Colonic mucosa (tissue), 4 donors: ENCODE results near the gene SLC13A1. TPM values are rescaled to one million over a fixed set of nuclear protein-coding genes. Genes with fewer than 3 reads are reported as not detected.

Experiments used
- DNase-seq: peaks from one replicate; pipeline ENCODE4 v3.0.0-alpha.2; 2020
- H3K27ac ChIP-seq: fragments of 200-600 bp; one replicate; pipeline ENCODE4 v1.8.0; 2021
- H3K27me3 ChIP-seq: fragments of 200-600 bp; one replicate; pipeline ENCODE4 v1.8.0; 2021
- H3K36me3 ChIP-seq: fragments of 200-600 bp; one replicate; pipeline ENCODE4 v1.8.0; 2021
- H3K4me1 ChIP-seq: fragments of 200-600 bp; one replicate; pipeline ENCODE4 v1.8.0; 2021; ENCODE audit warnings: mild to moderate bottlenecking
- H3K4me3 ChIP-seq: fragments of 200-600 bp; one replicate; pipeline ENCODE4 v1.8.0; 2021
- H3K9ac ChIP-seq, 2 donors: one replicate each; pipeline ENCODE4 v1.7.0; 2013; ENCODE audit warnings: control low read depth in 2 of 2, low read depth in 2 of 2, low read length in 2 of 2
- H3K9me3 ChIP-seq: fragments of 200-600 bp; one replicate; pipeline ENCODE4 v1.8.0; 2021
- intact Hi-C: fragments of 100-400 bp; cut with DNase I; formaldehyde crosslinking; loops from one replicate; pipeline ENCODE4 v1.14.1; 2022
- total RNA-seq, 2 donors: library from RNA; stranded (reverse); fragmentation: NEBNext Ultra II Directional in 1 of 2; extraction: Animal tissue kit (Norgen Biotek cat#: 25700) in 1 of 2; gene quantifications; one replicate each; pipeline ENCODE4 v1.2.1, GENCODE V29; 2021
- TF ChIP-seq, protein P1 (sequence below): fragments of 200-600 bp; IDR thresholded peaks from one replicate; pipeline ENCODE4 v1.8.0; 2022; ENCODE audit warnings: antibody characterized with exemption, mild to moderate bottlenecking
- donor health status: healthy.
- donor health status: DM: no; HTN: no; CAD: no.
- donor health status: DM: no; HTN: no; CAD: no.

Gene SLC13A1
- total RNA-seq, 2 donors from 2014 or later = 0.32 to 0.40 TPM

- Histone ChIP-seq H3K36me3 (no peaks in the 10 kb centered on the region), H3K27ac (no peak overlapping the region), H3K9ac (no peak overlapping the region), H3K27me3 (no peaks in the 10 kb centered on the region), H3K4me1 (no peaks in the 10 kb centered on the region), H3K9me3 (no peaks in the 10 kb centered on the region), H3K4me3 (no peak overlapping the region)
- TF ChIP-seq, protein P1, sequence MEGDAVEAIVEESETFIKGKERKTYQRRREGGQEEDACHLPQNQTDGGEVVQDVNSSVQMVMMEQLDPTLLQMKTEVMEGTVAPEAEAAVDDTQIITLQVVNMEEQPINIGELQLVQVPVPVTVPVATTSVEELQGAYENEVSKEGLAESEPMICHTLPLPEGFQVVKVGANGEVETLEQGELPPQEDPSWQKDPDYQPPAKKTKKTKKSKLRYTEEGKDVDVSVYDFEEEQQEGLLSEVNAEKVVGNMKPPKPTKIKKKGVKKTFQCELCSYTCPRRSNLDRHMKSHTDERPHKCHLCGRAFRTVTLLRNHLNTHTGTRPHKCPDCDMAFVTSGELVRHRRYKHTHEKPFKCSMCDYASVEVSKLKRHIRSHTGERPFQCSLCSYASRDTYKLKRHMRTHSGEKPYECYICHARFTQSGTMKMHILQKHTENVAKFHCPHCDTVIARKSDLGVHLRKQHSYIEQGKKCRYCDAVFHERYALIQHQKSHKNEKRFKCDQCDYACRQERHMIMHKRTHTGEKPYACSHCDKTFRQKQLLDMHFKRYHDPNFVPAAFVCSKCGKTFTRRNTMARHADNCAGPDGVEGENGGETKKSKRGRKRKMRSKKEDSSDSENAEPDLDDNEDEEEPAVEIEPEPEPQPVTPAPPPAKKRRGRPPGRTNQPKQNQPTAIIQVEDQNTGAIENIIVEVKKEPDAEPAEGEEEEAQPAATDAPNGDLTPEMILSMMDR = no peak
- DNase-seq = no peak
- intact Hi-C loops = no loop called here
Measured at GRCh38 chr7:123191132-123191531, 8.6 kb downstream of the SLC13A1 start.

GRCh38 chr7:123190109-123190831 lies 9.5 kb downstream of the SLC13A1 start:
- DNase-seq = no peak
- Histone ChIP-seq H3K4me3 (no peak overlapping the region), H3K27ac (no peak overlapping the region), H3K27me3 (no peaks in the 10 kb centered on the region), H3K4me1 (no peaks in the 10 kb centered on the region), H3K9ac (no peak overlapping the region), H3K36me3 (no peaks in the 10 kb centered on the region), H3K9me3 (no peaks in the 10 kb centered on the region)
- intact Hi-C loops = no loop called here
- TF ChIP-seq, protein P1 = no peak

DNA sequence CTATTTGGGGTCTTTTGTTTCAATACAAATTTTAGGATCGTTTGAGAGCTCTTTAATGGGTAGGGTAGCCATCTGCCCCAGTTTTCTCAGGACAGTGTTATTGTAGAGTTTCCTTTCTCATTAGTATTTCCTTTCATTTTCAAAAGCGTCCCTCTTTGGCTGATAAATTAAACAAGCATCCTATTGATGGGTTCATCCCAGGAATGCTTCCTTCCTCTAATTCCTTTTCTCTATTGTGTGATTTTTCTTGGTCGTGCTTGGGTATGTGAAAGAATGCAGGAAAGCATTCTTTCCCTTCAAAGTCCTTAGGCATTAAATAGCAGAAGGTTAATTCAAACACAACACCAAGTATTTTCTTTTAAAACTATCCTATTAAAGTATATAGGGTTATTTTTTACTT lies 14.0 kb downstream of the SLC13A1 start:
- no peaks in the 10 kb centered on the region for H3K36me3 ChIP-seq
- no peak overlapping the region for H3K4me3 ChIP-seq
- H3K9ac ChIP-seq = no peak overlapping the region
- H3K9me3 ChIP-seq = no peaks in the 10 kb centered on the region
- H3K4me1 ChIP-seq = no peaks in the 10 kb centered on the region
- intact Hi-C loops = no loop called here
- no peak overlapping the region for H3K27ac ChIP-seq
- TF ChIP-seq, protein P1 = no peak
- DNase-seq = no peak
- no peaks in the 10 kb centered on the region for H3K27me3 ChIP-seq

- Histone ChIP-seq H3K9me3 (no peaks in the 10 kb centered on the region), H3K27ac (no peak overlapping the region), H3K36me3 (no peaks in the 10 kb centered on the region), H3K27me3 (no peaks in the 10 kb centered on the region), H3K4me3 (no peak overlapping the region), H3K4me1 (no peaks in the 10 kb centered on the region), H3K9ac (no peak overlapping the region)
- intact Hi-C loops = no loop called here
- DNase-seq = no peak
- TF ChIP-seq, protein P1 = no peak
Measured at GRCh38 chr7:123184271-123184670, 15.5 kb downstream of the SLC13A1 start.

GRCh38 chr7:123183431-123183830 lies 16.3 kb downstream of the SLC13A1 start:
- TF ChIP-seq, protein P1 = no peak
- H3K9me3 ChIP-seq = no peaks in the 10 kb centered on the region
- no peak overlapping the region for H3K4me3 ChIP-seq
- no peaks in the 10 kb centered on the region for H3K36me3 ChIP-seq
- no peak overlapping the region for H3K27ac ChIP-seq
- no peak for DNase-seq
- intact Hi-C loops = no loop called here
- no peaks in the 10 kb centered on the region for H3K4me1 ChIP-seq
- H3K27me3 ChIP-seq = no peaks in the 10 kb centered on the region
- no peak overlapping the region for H3K9ac ChIP-seq
